NCI-H146 (cell line): ENCODE measurements around the gene CRIP2.
A peak's percentile ranks its signal among the peaks of the same experiment; 100 is the strongest.

Source experiments
- DNase-seq: peaks from one replicate; lab custom pipeline; 2025; lab: John Stamatoyannopoulos, UW

The CRIP2 gene

DNA sequence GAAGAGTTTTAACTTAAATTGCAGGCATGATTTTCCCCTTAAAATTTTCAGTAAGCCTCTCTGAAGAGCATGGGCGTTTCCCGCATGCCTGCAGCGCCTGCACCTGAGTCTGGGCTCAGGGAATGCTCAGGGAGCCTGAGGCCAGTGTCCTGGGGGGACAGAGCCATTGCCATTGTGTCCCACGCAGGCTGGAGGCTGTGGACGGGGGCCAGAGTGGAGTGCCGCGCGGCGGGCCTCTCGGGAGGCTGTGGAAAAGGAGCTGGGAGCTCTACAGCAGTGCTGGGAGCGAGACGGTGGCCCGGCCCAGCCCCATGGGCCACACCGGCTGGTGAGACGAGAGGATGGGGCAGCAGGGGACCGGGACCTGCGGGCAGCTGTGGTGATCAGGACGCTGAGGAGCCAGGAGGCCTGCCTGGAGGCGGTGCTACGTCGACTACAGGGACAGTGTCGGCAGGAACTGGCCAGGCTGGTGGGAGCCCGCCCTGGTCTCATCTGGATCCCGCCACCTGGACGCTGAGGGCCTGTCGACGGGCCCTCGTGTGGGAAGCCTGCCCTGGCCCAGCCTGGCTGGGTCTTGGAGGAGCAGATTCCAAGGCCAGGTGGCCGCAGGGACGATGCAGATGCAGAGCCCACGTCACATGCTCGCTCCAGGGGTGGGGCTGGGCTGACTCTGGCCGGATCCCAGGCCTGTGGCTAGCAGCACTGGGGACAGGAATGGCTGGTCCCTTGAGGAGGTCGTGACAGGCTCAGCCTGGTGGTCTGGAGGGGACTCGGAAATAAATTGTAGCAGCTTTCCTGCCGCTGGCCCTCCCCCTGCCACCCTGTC is 24.0 kb downstream of the CRIP2 start:
- no peak for DNase-seq

DNA sequence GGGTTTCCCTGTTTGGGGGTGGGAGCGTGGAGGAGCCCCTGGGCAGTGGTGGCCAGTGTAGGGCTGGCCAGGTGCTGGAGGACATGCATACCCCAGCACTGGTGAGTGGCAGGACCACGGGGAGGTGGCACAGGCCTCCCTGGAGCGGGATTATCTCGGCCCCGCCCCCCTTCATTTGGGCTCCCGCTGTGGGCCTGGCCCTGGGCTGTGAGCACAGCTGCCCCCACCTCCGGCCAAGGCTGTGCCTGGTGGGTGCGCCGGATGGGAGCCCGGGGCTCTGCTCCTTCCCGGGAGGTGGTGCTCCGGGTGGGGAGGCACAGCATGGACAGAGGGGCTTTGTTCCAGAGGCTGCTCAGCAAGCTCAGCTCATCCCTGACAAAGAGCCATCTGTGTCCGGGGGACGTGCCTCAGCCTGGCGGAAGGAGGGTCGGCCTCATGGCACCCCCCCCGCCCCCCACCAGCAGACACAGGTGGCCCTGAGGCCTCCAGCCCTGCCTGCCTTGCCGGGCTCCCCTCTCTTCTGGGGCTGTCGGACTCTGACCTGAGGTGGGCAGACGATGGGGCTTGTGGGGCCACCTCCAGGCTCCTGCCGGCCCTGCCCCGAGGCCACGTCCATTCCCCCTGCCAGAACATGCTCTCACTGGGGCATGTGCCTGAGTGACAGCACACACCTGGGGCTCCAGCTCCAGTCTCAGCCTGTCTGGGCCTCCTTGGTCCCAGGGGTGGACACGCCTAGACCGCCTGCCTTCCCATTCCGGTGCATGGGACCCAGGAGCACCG is 24.8 kb downstream of the CRIP2 start:
- no peak for DNase-seq

DNA sequence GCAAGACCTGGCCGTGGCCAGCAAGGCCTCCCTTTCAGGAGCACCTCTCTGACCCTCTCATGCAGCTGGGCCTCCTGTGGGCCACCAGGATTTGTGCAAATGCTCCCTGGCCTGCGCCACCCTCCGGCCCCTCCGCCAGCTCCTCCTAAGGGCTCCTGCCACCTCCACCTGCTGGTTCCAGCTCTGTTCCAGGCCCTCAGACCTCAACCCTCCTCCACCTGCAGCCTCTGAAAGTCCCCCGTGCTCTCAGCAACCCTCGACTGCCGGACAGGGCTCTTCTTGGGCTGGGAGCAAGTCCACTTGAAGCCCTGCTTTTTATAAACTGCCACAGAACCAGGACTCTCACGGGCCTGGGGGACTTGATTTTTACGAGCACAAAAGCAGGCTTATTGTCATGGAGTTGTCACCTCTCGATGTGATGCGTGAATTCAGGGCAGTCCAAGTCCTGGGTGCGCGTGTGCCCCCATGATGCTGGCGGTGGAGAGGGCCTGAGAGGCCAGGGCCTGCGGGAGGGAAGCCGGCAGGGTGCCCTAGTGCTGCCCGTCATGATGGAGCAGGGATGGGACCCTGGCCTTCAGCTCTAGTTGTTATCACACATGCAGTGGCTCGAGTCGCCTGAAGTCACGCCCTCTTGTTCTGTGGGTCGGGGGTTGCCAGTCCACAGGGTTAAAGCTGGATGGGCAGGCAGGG is 25.6 kb downstream of the CRIP2 start:
- no peak for DNase-seq

DNA sequence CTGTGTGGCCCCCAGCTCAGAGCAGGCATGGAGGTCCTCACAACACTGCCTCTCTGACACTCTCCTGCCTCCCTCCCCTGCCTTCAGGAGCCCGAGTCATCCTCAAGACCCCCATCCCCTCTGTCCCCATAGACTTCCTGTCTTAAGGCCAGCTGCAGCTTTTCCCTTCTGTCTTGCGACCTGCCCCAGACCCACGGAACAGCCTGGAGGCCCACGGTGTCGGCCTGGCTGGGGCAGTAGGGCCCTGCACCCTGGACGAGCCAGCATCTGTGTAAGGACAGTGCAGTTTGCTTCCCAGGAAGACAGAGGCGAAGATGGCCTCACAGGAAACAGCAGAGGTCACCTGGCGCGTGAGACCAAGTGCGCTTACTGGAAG is 26.1 kb downstream of the CRIP2 start:
- DNase-seq, result no peak

DNA sequence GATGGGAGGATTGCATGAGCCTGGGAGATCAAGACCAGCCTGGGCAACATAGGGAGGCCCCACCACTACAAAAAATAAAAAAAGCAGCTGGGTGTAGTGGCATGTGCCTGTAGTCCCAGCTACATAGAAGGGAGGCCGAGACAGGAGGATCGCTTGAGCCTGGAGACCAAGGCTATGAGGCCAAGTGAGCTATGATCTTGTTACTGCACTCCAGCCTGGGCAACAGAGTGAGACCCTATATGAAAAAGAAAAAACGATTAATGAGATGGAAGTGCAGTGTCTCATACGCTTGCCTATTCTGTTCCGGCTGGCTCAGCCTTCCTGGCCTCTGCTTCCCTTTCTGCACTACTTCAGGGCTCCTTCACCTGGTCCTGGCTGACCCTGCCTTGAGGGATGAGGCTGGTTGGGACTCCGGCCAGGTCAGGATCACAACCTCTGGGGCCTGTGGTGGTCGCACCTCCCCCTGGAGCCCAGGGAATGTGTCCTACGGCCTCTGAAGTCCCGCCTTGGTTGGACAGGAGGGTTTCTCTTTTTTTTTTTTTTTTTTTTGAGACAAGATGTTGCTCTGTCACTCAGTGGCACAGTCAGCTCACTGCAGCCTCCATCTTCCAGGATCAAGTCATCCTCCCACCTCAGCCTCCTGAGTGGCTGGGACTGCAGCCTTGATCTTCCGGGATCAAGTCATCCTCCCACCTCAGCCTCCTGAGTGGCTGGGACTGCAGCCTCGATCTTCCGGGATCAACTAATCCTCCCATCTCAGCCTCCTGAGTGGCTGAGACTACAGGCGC is 27.1 kb downstream of the CRIP2 start:
- no peak for DNase-seq

DNA sequence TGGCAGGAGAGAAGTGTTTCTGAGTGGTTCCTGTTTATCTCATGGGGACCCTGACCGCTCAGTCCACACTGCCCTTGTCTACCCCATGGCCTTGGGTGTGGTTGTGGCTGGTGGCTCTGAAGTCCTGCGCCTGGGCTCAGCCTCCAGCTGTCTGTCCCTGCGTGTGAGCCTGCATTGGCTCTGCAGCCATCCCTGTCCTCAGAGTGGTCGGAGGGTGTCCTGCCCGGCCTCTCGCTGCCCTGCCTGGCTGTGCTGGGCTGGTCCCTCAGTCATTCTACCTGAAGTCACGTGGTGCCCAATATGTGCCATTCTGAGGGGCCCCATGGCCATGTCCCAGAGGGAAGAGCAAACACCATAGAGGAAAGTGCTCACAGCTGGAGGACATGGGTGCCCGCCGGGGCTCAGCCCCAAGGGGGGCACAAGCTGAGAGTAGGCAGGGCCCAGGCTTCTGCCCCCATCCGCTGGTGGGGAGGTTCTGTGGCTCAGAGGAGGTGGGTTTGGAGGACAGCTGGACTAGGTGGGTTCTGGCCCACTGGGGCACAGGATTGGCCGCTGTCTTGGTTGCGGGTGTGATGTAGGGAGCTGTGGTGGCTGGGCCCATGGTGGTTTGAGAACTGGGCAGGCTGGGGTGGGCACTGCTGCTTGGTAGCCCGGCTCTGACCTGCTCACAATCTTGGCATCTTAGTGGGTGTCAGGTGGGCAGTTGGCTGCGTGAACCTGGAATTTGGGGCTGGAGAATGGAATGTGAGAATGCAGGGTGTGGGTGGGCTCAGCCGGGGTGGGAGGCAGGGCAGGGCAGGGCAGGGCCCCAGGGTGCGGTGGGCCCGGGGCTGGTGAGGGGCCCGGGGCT is 28.1 kb downstream of the CRIP2 start:
- no peak for DNase-seq

- DNase-seq, result no peak
Observed at GRCh38 chr14:105503296-105503640, 28.6 kb downstream of the CRIP2 start.

- no peak for DNase-seq
Observed at GRCh38 chr14:105503935-105504692, 29.5 kb downstream of the CRIP2 start.

GRCh38 chr14:105505101-105505500 is 30.5 kb downstream of the CRIP2 start:
- no peak for DNase-seq

GRCh38 chr14:105507247-105507646 is 32.6 kb downstream of the CRIP2 start:
- DNase-seq, result no peak

DNA sequence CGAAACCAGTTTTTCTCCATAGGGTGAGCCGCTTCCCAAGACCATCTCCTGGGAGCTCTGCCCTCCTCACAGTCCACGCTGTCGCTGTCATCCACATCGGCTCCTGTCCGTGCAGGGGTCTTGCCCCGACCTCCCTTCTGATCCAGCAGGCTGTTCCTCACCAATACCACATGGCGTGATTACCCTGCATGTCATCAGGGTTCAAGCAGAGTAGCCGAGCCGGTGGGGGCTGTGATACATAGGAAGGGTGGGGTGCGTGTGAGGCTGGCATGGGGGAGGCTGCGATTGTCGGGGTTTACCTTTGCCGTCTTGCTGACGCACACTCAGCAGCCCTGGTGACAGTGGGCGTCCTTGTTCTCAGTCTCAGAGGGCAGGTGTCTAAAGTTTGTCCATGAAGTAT is 33.4 kb downstream of the CRIP2 start:
- DNase-seq, result no peak

GRCh38 chr14:105508601-105509000 is 34.0 kb downstream of the CRIP2 start:
- DNase-seq, result no peak

DNA sequence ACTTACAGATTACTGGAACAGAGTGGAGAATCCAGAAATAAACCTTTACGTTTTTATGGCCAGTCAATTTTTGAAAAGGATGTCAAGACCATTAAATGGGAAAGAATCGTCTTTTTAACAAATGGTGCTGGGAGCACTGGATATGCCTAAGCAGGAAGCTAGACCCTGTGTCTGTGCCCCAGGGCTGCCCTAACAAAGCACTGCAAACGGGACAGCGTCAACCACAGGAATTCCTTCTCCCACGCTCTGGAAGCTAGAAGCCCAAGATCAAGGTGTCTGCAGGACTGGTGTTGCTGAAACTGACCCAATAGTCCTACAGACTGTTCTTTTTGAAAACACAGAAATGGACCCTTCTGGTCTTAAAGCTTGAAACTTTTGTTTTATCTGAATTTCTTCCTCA is 42.5 kb downstream of the CRIP2 start:
- no peak for DNase-seq

GRCh38 chr14:105519946-105520698 is 45.5 kb downstream of the CRIP2 start:
- no peak for DNase-seq

DNA sequence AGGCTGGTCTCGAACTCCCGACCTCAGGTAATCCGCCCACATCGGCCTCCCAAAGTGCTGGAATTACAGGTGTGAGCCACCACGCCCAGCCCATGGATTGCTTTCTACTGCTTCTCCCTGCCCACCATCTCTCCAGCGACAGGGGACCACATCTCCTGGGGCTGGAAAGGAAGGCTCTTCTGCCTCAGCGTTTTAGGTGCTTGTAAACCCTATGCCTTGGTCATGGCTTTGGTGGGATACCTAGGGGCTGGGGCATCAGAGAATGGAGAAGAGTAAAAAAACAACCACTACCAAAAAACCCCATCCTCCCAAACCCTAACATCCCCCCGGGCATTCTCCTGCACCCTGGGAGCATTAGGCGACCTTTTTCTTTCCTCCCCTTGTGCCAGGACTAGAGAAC is 50.7 kb downstream of the CRIP2 start:
- no peak for DNase-seq

DNA sequence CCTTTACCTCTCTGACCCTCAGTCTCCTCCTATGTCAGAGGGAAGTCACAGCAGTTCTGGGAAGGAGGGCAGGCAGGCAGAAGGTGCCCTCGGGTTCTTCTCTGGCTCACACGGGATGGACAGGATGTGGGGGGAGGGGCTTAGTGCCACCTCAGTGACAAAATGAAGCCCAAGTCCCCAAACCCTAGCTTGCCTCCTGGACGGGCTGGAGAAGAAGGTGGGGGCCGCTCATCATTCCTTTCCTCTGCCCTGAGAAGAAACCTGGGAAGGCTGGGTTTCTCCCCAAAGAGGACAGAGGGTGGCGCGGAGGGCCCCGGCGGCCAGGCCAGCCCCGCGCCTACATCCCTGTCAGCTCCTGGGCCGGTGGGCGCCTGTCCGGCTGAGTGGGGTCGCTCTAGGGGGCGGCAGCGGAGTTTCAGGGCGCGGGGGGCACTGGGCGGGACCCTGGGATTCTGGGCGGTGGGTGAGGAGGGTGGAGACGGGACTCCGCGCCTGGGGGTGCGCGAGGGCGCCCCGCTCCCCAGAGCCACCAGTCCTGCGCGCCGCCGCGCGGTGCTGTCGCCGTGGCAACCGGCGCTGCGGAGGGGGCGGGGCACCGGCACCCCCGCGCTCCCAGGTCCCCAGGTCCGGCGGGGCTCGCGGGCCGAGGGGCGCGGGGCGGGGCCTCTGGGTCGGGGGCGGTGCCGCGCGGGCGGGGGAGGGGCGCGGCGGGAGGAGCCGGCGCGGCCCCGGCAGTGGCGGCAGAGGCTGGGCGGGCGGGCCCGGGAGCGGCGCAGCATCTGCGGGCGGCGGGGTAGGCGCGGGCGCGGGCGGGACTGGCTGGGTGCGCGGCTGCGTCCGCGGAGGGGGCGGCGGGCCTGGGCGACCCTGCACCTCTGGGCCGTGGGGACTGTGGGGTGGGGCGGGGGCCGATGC is 51.5 kb downstream of the CRIP2 start, which contains the start of gene TMEM121:
Gene TMEM121 (plus strand): TSS at position 723 of the 915 bp plus-strand sequence. CDS start 2,252 bp downstream, outside the sequence.
- DNase-seq, result peak; percentile 41

GRCh38 chr14:105526776-105527380 is 52.3 kb downstream of the CRIP2 start:
- peak; percentile 30 for DNase-seq

- no peak for DNase-seq
Observed at GRCh38 chr14:105527381-105527825, 52.8 kb downstream of the CRIP2 start.
